GM06990 (cell line): ENCODE results near the gene MX1.

Source experiments
- DNase-seq: peaks from one replicate; pipeline ENCODE4 v3.0.0-alpha.2; 2011; ENCODE audit not compliant: insufficient read length; ENCODE audit errors: extremely low read depth
- H3K27me3 ChIP-seq: replicated peaks from 2 replicates; pipeline ENCODE4 v1.6.0; 2011; ENCODE audit warnings: low read length; ENCODE audit not compliant: control insufficient read depth, insufficient read depth
- H3K36me3 ChIP-seq: 2 replicates; pipeline ENCODE4 v1.5.1; 2011; ENCODE audit warnings: low read length; ENCODE audit not compliant: control insufficient read depth, insufficient read depth
- H3K4me3 ChIP-seq: replicated peaks from 2 replicates; pipeline ENCODE4 v1.5.1; 2011; ENCODE audit warnings: low read depth, mild to moderate bottlenecking, control low read depth, low read length
- TF ChIP-seq, protein P1 (sequence below): IDR thresholded peaks from 2 replicates; pipeline ENCODE4 v1.5.1; 2011; ENCODE audit warnings: low read length, control low read depth, mild to moderate bottlenecking, inconsistent platforms; ENCODE audit not compliant: insufficient read depth, poor library complexity, severe bottlenecking

The MX1 gene

DNA sequence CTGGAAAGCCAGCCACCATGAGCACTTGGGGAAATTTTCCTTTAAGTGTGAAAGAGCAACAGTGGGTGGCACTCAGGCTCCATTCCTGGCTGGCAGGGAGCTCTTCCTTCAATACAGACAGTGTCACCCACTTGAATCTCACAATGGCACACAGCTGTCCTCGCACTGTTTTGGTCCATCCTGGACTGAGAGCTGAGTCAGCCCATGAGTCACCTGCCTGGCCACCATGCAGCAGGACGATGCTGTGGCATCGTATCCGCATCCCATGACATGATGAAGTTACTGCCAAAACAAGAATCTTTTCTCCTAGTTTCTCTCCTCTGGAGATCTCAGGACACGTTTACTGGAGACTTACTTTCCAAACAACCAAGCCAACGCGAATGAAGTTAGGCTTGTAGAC lies 75.9 kb downstream of the MX1 start:
- Histone ChIP-seq H3K36me3 (no peaks in the 10 kb centered on the region), H3K4me3 (no peak overlapping the region), H3K27me3 (peaks cover 2% of the 10 kb centered on the region; the same call in 1 of the 2 replicates)
- no peak for DNase-seq
- TF ChIP-seq, protein P1, sequence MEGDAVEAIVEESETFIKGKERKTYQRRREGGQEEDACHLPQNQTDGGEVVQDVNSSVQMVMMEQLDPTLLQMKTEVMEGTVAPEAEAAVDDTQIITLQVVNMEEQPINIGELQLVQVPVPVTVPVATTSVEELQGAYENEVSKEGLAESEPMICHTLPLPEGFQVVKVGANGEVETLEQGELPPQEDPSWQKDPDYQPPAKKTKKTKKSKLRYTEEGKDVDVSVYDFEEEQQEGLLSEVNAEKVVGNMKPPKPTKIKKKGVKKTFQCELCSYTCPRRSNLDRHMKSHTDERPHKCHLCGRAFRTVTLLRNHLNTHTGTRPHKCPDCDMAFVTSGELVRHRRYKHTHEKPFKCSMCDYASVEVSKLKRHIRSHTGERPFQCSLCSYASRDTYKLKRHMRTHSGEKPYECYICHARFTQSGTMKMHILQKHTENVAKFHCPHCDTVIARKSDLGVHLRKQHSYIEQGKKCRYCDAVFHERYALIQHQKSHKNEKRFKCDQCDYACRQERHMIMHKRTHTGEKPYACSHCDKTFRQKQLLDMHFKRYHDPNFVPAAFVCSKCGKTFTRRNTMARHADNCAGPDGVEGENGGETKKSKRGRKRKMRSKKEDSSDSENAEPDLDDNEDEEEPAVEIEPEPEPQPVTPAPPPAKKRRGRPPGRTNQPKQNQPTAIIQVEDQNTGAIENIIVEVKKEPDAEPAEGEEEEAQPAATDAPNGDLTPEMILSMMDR, result no peak

DNA sequence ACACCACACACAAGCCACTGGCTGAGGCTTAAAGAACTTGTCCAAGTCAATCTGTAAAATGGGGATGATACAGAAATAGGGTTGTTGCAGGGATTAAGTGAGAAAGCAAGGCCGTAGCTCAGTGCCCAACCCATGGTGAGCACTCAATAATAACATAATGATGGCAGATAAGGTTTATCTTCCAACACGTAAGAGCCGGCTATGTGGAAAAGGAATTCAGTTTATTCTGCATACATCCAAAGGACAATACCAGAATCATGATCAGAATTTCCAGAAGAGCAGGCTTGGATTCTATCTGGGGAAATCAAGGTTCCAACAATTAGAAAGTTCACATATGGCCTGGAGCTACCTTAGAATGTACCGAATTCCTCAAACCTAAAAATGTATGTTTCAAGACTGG lies 77.3 kb downstream of the MX1 start:
- Histone ChIP-seq H3K36me3 (no peaks in the 10 kb centered on the region), H3K4me3 (no peak overlapping the region), H3K27me3 (peaks cover 2% of the 10 kb centered on the region; the same call in 1 of the 2 replicates)
- no peak for DNase-seq
- TF ChIP-seq, protein P1, result no peak

DNA sequence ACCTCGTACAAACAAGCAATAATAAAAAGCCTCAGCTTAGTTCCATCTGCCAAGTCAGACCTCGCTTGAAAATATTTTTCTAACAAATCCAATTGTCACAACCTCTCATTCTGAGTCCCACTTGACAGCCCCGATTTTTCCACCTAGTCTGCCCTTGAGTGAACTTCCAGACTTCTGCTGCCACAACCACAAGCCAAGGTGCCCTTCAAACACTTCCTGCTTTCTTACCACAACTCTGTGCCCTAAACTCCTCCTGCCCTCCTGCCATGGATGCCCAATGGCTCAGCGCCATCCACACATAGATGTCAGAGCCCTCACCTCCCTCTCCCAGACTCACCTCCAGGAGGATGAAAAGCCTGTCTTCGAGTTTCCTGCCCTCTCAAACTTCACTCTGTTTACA lies 78.0 kb downstream of the MX1 start:
- Histone ChIP-seq H3K27me3 (peaks cover 2% of the 10 kb centered on the region; the same call in 1 of the 2 replicates), H3K36me3 (no peaks in the 10 kb centered on the region), H3K4me3 (no peak overlapping the region)
- TF ChIP-seq, protein P1, result no peak
- DNase-seq, result no peak

DNA sequence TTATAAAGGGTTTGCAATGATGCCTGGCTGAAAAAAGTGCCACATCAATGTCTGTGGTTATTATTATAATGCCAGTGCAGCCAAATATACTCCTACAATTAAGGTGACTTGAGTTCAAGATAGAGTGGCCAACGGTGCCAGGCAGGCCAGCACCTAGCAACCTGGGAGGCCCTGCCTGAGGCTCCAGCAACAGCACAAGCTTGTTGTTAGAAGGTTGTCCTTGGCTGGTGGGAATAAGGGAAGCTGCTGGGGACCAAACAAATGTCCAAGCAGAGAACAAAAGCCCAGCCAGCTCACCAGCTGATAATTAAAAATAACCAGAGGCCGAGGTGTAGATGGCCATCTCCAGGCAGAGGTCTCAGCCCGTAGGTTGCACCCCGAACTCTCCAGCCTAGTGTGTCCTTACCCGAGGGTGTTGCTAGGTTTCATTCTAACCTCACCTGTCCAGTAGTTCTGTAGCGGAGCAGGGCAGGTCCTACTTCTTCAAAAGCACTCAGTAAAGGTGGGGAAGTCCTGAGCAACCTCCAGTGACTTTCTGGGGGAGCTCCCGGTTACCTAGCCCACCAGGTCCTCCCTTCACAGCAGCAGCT lies 80.1 kb downstream of the MX1 start:
- TF ChIP-seq, protein P1, result no peak
- Histone ChIP-seq H3K27me3 (peaks cover 2% of the 10 kb centered on the region; the same call in 1 of the 2 replicates), H3K4me3 (no peak overlapping the region), H3K36me3 (no peaks in the 10 kb centered on the region)
- no peak for DNase-seq

DNA sequence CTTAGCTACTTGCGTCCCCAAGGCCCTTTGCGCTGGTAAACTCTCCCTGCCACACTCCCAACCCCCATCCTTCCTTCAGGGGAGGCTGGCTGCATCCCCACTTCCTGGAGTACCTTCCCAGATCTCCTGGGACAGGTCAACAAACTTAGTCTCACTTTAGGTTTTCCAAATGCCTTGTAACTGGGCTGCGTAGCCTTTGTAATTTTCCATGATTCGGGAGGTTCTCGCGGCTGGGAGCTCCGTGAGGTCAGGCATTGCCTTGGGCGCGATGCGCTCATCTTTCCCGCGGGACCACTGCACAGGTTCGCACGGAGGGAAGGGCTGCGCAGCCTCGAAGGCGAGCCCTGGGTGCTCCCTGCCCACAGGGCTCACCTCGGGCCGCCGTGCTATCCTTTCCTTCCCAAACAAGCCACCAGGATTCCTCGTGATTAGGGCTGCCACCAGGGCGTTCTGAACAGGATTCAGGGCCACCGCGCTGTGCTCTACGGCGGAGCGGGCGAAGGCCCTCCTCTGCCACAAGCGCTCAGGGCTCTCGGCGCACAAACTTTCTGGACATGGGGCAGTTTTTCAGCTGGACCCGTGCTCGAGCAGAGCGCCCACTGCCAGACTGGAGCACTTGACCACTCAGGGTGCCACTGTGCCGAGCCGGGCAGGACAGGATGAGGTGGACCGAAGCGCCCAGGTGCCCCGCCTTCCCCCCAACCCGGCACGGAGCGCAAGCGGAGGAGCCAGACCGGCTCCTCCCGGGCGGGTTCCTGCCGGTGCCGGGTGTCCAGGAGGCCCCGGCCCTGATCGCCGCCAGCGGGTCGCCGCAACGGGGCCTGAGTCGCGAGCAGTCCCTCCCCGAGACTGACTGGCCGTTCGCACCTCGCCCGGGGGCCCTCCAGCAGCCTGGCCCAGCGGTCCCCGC lies 80.8 kb downstream of the MX1 start:
- TF ChIP-seq, protein P1, result no peak
- Histone ChIP-seq H3K27me3 (peaks cover 2% of the 10 kb centered on the region; the same call in 1 of the 2 replicates), H3K4me3 (no peak overlapping the region), H3K36me3 (no peaks in the 10 kb centered on the region)
- no peak for DNase-seq
